GM18867 (cell line): ENCODE measurements around the gene FUT4.

ENCODE experiments used
- ATAC-seq: cut with Tn5 transposase; IDR thresholded peaks from one replicate; pipeline ENCODE4 v1.9.1; 2021; ENCODE audit warnings: mild to moderate bottlenecking, moderate library complexity; ENCODE audit not compliant: unreplicated experiment

FUT4 gene

GRCh38 chr11:94597896-94598295 is 54.2 kb downstream of the FUT4 start:
- no peak for ATAC-seq
